ENCODE measurements around the gene MAML2. TPM values are rescaled to one million over a fixed set of nuclear protein-coding genes. Genes with fewer than 3 reads are reported as not detected.

MAML2 gene
- total RNA-seq, 1 donor from 2014 or later: 8.0 TPM

DNA sequence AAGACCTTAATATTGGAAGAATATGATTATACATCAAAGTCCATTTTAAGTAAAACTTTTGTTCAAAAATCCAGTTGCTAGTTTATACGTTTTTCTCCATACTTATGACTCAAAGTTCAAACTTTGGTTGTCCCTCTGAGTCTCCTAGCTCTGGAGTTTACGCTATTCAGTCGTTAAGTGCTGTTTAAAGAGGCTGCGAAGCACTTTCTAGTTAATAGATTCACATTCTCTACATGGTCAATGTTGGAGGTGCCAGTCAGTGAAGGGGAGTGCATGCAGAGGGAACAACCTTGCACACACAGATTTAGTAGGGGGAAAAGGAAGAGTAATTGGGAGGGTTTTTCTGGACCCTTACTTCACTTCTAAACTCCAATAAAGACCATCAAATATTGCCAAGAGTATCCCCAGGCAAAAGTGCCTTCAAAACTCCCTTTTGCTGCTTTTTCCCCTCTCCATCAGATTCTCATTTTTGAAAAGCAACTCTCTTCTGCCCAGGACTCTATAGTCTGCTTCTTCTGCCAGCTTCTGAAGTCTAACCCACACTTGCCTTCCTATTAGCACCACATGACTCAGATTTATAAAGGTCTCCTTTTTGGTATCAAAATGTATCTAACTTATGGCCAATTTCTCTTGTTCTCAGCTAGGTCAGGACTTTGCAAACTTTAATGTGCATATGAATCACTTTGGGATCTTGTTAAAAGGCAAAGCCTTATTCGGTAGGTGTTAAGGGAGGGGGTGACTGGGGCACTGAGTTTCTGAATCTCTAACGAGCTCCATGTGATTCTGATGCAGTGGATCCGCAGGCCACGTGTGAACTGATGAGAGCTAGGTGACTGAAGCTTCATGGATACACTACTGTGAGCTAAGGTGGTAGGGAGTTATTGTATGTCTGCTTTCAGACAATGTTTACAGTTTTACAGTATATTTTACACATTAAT, 322.9 kb downstream of the MAML2 start:
- no peak for DNase-seq (ENCODE audit: low read depth)

DNA sequence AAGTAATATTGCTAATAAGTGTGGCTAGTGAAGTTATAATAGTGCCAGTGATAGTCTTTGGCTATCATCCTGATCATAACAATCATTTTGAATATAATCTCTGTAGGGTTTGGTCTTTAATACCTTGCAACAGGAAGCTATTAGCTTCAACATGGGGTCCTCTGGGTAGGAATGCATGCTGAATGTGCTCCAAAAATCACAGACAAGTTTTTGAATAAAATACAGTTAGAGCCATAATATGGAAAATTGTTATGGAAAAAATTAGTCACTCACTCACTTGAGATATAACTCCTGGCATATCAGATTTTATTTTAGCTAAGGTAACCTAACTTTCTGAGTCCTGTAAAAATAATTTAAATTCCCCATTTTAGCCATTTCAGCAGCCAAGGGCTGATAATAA, 323.7 kb downstream of the MAML2 start:
- no peak for DNase-seq (ENCODE audit: low read depth)

DNA sequence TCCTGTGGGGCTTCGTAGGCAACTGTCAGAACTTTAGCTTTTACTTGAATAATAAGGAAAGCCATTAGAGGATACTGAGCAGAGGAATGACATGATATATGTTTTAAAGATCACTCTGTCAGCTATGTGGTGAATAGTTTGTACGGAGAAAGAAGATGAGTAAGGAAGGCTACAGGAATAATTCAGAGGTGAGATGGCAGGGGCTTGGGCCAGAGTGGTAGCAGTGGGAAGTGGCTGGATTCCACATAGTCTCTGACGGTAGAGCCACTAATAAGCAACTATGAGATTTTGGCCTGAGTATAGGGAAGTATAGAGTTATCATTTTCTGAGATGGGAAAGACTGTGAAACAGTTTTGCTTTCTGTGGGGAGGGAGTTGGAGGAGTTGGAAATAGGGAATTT, 325.1 kb downstream of the MAML2 start:
- DNase-seq (ENCODE audit: low read depth): no peak

DNA sequence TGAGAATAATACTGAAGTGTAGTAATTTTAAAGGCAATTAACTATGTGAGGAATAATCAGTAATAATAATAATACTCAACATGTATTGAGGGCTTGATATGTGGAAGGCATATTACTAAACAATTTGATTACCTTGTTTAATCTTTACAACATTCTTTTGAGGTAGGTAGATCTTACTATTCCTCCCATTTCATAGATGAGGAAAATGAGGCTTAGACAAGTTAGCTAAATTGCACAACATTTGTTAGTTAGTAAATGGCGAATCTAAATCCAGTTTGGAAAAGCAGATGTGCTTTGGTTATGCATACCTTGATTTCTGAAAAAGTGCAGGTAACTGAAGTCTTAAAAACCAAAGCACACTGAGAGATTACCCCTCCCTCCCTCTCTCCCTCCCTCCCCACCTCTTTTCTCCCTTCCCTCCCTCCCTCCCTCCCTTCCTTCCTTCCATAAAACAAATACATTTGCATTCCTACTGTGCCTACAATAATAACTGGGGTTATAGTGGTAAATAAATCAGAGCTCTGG, 326.0 kb downstream of the MAML2 start:
- DNase-seq (ENCODE audit: low read depth): no peak

DNA sequence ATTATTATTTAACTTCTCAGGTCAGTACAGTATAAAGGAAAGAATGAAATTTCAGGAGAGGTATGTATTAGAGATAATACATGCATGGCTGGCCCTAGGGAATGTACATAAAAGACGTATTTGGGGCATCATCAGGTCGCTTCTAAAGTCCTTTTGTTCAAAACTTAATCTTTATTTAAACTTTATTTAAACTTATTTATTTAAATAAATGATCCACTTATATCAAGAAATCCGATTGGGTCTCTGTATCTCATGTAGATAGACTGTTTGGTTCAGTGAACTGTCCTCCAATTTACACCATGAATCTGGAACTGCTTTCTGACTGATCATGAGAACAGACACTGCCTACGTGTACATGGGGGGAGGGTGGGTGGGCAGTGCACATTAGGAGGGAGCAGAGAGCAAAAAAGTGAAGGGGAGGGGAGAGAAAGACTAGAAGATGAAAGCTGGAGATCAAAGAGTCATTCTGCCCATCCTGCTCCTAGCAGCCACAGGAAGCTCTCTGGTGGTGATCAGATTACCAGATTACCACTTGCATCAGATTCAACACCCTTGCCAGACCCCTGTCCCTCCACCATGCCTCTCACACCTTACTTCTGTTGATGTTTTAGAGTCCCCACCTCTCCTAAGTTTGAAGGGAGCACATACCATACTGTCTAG, 327.0 kb downstream of the MAML2 start:
- peak; percentile 11 for DNase-seq (ENCODE audit: low read depth)

DNA sequence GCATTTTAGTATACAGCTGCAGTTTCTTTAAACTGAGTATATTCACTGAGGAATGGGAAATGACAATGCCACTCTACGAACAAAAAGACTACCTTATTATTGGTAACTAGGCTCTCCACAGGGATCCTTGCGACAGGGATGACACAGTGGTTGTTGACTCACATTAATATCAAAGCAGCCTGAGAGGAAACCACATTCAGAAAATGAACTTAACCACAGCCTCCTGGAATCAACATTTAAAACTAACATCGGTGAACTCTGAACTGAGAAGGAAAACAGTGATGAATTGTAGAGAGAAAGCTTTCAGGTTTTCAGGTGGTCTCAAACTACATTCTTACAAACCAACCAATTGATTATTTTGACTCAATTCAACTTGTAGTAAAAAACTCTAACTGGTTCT, 328.8 kb downstream of the MAML2 start:
- DNase-seq (ENCODE audit: low read depth): peak; percentile 65

DNA sequence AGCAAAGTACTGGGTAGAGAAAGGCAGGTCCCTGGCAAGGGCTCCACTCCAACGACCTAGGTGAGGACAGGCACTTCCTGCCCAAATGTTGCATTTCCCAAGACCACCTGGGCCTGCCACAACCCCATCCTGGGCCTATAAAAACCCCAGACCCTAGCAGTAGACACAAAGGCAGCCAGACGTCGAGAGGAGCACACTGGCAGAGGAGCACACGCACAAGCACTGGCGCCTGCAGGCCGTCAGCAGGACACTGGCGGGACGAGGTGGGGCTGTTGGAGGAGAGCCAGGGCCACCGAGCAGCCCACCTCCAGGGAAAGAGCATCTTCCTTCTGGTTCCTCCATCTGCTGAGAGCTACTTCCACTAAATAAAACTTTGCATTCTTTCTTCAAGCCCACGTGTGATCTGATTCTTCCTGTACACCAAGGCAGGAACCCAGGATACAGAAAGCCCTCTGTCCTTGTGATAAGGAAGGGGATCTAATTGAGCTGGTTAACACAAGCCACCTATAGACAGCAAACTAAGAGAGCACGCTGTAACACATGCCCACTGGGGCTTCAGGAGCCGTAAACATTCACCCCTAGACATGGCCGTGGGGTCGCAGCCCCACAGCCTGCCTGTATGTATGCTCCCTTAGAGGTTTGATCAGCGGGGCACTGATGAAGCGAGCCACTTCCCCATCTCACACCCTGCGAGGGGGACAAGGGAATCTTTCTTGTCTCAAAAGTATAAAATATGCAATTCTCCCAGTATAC, 329.4 kb downstream of the MAML2 start:
- no peak for DNase-seq (ENCODE audit: low read depth)

DNA sequence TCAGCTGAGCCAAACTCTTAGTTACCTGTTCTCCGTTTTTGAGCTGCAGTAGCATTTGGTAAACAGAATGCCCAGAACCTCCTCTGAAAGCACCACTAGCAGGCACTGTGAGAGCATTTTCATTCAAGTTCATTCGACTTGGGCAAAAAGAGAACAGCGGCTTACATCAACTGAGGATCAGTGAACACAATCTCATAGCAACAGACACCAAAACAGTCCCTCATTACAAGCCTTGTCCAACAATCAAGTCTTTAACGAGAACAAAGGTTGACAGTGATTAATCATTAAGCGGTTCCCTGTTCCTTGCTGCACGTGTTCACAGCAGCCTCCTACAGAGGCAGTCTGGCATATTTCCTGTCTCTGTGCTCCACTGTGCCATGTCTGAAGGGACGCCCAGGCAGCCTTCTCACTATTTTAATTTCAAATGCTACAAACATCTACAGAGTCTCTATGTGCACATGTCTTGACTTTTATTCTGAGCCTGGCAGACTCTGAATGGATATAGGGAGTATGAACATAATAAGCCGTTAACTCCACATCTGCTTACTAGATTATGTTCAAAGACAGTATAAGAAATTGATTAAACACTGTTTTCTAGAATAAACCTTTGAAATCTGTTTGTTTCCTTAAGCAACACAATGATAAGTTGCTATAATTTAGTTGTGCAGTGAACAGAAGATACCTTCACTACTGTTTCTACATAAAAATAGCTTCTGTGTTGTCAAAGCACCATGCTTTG, 330.7 kb downstream of the MAML2 start:
- peak; percentile 73 for DNase-seq (ENCODE audit: low read depth)

DNA sequence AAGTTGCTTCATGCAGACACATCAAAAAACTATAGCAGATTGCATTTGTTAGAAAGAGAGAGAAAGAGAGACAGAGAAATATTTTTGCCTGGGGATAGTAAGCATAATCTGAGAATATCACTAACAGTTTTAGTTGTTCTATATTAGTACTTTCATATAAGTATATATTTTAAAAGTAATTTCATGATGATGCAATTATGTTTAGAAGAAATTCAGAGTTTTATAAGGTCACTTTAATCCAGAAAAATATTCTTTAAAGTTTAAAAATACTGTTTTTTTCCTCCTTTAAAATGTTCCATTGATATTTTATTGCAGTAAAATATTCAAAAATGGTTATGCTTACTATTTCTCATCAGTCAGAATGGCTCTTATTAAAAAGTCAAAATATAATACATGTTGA, 332.3 kb downstream of the MAML2 start:
- no peak for DNase-seq (ENCODE audit: low read depth)

DNA sequence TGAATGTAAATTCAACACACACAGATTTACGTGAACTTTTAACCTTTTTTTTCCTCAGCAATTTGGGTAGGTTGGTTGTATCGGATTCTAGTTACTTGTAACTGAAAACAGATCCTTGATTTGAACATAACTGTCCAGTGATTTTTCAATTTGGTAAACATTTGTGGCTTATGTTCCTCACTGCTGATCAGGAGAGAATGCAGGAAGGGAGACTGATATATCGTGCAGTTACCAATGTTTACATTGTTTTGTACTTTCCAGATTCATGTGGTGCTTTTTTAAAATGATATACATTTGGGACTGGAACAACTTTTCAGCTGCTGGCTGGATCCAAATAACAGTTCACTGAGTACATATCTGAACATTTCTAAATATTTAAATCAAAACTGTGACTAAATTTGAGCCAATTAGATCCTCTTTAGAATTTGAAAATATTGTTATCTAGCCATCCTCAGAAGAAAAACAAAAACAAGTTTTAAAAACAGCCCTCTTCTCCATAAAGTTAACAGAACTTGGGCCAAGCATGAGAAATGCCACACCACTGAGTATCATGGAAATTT, 334.8 kb downstream of the MAML2 start:
- DNase-seq (ENCODE audit: low read depth): no peak

DNA sequence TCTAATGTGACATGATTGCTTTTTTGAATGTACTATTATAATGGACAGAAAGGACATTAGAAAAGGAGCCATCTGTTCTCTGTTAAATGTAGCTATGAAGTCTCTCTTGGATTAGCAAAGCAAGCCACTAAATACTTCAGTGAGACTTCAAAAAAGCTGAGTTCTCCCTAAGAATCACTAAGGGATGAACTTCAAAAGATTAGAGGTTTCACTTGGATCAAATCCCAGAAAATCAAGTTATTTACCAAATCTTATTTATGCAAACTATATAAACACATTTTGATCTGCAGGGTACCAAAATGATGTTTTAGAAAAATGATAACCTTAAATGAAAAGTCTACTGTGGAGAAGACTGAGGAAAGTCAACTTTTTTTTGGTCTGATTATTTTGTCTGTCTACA, 337.0 kb downstream of the MAML2 start:
- no peak for DNase-seq (ENCODE audit: low read depth)

DNA sequence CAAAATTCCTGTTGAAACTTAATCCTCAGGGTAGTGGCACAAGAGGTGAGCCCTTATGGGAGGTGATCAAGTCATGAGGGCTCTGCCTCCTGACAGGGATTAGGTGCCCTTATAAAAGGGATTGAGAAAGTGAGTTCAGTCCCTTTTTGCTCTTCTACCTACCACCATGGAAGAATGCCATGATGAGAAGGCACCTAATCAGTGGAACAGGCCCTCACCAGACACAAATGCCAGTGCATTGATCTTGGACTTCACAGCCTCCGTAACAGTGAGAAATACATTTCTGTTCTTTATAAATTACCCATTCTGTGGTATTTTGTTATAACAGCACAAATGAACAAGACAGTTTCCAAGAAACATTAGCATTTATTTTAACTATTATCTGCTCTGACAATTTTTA, 338.1 kb downstream of the MAML2 start:
- DNase-seq (ENCODE audit: low read depth): no peak

DNA sequence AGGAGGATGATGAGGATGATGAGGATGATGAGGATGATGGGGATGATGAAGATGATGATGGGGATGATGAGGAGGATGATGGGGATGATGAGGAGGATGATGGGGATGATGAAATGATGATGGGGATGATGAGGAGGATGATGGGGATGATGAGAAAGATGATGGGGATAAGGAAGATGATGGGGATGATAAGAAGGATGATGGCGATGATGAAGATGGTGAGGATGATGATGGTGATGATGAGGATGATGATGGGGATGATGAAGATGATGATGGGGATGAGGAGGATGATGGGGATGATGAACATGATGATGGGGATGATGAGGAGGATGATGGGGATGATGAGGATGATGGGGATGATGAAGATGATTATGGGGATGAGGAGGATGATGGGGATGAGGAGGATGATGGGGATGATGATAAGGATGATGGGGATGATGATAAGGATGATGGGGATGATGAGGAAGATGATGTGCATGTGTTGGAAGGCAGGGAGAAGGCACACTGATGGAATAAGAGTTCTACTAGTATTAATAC, 340.2 kb downstream of the MAML2 start:
- DNase-seq (ENCODE audit: low read depth): no peak

DNA sequence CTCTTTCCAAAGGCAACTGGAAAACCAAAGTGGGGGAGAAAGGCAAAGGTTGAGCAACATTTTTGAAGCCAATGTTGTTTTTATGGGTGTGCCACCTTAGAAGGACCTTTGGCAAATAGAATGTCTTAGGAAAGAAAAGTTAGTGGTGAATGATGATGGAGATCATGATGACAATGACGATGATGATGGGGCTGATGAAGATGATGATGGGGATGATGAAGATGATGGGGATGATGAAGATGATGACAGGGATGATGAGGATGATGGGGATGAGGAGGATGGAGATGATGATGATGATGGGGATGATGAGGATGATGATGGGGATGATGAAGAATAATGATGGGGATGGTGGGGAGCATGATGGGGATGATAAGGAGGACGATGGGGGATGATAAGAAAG, 340.7 kb downstream of the MAML2 start:
- DNase-seq (ENCODE audit: low read depth): no peak

DNA sequence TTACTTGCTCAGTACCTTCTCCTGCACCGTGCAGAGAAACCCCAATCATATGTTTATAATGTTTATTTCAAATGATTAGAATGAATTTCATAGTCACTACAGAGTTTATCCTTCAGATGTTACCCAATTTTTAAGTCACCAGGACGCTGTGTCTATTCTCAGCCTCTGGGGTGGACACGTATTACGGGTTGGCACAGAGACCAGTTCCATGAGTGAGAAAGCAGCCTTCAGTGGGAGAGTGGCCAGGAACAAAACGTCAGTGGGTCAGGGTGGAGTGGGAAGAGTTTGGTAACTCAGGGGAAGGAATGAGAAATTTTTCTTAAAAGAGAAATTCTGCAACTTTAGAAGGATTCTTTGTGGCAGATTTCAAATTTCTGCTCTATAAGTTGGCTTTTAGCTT, 342.0 kb downstream of the MAML2 start:
- DNase-seq (ENCODE audit: low read depth): peak; percentile 47

DNA sequence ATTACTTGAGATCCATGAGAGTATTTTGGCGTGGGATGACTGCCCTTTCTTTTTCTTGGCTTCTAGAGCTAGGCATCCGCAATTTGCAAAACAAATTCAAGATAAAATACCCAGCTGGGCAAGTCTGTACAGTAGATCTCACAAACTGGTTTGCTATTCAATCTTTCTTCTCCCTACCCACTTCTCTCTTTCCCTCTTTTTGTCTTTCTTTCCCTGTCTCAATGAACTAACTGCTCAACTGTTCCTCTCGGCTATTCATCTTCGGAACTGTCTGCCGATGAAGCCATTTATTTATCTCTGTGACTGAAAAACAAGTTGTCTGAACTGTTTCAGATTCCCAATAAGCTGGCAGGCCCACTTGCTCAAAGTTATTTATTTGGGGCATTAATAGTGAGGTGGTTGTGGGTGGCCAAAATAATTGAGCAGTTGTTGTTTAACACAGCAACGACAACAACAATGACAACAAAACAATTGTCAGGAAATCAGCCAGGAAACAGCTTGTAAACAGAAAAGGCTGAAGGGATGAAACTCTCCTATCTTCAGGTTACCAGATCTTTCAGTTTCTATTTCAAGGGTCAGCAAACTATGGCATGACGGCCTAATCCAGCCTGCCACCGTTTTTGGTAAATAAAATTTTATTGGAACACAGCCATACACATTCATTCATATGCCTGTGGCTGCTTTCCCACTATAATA, 343.1 kb downstream of the MAML2 start:
- no peak for DNase-seq (ENCODE audit: low read depth)

DNA sequence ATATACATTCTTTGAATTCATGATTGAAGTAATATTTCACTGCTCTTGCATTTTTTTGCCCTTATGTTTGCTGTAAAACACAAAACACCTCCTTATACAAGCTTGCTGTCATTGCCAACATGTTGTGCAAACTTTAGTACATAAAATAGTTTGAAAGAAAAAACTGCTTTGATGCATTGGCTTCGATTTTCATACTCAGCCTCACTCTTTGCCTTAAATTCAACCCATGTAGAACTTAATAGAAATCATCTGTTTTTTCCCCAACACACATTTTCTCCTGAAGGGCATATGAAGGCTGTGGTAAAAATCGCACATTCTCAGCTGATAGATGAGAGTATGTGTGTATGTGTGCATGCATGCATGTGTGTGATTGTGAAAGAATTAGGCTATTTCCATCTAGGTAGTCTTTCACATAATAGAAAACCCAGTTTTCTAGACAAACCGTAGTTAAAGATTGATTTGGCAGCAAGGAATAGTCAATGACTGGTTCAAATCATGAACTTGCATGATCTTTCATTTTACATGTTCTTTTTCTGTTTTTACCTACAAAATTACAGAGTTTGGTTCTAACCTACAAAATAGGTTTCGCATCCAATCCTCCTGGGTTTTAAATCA, 346.3 kb downstream of the MAML2 start:
- DNase-seq (ENCODE audit: low read depth): no peak

DNA sequence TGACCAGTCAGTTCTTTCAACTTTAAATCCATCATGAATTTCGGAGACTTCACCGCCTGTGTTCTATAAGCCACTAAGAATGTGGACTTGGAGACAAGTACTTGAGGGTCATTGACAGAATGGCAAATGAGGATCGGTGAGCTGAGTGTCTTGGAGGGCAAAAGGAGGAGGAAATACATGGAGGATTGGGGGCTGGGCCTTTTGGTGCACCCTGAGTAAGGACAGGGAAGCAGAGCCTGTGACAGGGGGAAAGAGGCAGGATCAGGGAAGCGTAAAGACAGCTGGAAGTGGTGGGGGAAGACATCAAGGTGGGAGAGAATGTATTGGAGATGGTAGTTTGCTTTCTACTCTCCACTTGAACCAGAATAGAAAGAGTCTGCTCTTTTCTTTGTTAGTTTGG, 348.7 kb downstream of the MAML2 start:
- DNase-seq (ENCODE audit: low read depth): no peak
